ENCODE results near the gene DGKE.

The DGKE gene

DNA sequence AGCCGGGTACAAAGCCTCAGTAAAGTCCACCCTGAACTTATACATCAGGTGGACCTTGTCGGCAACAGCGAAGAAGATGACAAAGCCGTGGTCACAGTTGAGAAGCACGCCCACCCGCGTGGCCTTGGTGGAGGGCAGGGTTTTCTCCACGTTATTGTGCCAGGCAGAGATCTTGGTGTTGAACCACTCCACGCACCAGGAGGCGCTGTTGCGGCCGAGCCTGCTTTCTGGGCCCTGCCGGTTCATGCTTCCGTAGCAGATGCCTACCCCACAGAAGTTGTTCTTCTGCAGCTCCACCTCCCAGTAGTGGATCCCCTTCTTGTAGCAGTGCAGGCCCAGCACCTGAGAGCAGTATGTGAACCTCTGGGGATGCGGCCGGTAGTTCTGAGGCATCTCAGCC lies 57.8 kb downstream of the DGKE start:
- peak; percentile 65 for DNase-seq

GRCh38 chr17:56892333-56892732 lies 58.4 kb downstream of the DGKE start:
- DNase-seq, result no peak

- DNase-seq, result no peak
Measured at GRCh38 chr17:56893503-56893902, 59.6 kb downstream of the DGKE start.

DNA sequence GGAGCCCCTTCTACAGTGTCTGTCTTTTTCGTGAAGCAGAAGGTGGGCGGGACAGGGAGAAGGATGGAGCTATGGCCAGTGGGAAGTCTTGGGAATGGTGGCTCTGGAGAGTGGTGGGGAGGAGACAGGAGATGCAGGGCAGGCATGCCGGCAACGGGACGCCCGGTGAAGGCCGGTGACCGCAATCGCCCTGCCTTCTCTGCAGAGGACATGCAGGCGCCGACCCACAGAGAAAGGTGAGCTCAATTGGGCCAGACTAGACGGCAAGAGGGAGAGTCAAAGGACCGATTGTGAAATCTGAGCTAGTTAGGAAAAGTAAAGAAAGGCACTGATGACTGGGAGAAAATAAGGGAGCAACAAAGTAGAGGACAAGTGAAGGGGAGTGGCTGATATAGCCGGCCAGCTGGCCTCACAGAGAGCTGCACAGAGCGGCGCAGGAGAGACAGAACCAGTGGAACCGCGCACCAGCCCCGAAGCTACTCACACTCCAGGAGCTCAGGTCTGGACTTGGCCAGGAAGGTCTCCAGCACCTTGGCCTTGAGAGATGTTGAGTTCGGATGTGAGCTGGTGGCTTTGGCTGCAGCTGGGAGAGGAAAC lies 61.0 kb downstream of the DGKE start:
- DNase-seq, result no peak

GRCh38 chr17:56896217-56896967 lies 62.4 kb downstream of the DGKE start:
- no peak for DNase-seq

- DNase-seq, result no peak
Measured at GRCh38 chr17:56896968-56897359, 63.0 kb downstream of the DGKE start.

DNA sequence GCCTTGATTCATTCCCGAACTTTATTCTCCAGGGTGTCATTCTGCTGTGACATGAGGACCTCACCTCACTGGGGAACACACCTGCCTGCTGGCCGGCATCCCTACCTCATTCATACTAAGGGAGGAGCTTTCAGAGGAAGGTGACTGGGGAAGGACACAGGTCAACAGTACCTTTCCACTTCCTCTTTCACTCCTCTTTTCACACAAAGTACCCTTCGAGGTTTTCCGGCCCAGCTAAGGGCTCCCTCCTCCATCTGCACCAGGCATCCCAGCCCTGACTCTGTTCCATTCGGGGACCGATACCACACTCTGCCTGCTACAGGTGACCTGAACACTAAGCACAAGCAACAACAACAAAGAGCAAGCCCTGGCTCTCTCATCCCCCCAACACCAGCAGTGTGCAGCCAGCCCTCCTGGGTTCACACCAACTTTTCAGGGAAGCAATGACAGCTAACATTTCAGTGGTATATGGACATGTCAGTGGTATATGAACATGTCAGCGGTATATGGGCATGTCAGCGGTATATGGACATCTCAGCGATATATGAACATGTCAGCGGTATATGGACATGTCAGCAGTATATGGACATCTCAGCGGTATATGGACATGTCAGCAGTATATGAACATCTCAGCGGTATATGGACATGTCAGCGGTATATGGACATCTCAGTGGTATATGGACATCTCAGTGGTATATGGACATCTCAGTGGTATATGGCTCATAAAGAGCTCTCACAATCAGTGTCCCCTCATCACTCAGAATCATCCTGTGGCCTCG lies 63.9 kb downstream of the DGKE start:
- no peak for DNase-seq

DNA sequence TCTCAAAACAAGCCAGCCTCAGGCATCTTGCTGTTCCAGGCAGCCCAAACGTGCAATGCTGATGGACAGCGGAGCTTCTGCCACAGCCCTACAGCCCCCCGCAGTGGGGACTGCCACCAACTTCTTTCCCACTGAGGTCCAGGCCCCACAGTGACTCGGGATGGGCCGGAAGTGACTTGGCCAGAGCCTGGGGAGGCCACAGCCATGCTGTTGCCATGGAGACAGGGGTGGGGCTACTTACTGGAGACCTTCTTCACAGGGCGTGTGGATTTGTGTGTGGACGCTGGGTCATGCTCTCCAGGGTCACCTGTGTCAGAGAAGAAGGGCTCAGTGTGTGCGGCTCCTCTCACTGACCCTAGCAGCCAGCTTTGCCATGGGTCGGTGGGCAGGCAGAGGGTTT lies 64.9 kb downstream of the DGKE start:
- no peak for DNase-seq

DNA sequence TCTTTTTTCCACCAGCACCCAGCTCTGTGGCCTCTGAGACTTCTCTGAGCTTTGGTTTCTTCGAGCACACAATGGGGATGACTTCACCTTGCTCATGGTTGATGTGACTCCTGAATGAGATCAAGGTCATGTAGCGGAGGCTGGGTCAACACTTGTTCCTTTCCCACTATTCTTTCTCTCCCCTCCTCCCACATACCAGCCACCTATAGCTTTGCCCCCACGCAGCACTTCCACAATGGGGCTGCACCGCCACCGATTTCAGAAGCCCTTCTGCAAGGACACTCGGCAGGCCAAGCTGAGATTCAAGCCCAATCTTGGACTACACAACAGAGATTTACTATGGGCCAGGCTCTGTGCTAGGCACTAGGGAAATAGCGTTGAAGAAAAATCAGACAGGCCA lies 65.5 kb downstream of the DGKE start:
- DNase-seq, result no peak

GRCh38 chr17:56902348-56902747 lies 68.4 kb downstream of the DGKE start:
- no peak for DNase-seq

DNA sequence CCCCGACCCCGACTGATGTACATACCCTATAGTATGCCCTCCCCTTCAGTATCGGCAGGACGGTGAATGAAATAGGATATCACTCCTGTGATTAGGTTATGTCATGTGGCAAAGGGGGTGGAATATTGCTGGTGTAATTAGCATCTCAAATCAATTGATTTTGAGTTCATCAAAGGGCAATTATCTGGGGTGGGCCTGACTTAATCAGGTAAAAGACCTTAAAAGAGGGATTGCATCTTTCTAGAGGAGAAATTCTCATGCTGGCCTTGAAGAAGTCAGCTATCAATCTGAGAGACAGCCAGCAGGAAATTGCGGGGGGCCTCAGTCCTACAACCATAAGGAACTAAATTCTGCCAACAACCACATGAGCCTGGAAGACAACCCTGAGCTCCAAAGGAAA lies 69.6 kb downstream of the DGKE start:
- no peak for DNase-seq

DNA sequence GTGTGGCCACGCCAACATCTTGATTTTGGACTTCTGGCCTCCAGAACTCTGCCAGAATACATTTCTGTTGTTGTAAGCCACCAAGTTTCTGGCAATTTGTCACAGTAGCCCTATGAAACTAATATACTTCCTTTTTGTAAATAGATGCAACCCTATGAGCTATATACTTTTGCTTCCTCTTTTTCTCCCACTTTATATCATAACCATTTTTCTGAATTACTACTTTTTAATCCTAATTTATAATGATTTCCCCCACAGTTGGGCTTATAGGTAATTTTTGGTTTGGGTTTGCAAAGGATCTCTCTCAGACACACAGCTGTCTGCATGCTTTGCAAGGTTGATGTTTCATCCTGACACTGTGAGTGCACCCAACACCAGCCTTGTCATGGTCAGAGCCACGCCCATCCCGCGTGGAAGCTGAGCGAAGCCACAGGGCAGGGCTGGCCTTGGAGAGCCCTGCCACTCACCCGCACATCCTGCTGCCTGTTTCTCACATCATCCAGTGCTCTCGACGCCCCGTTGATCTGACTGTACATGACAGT lies 74.1 kb downstream of the DGKE start:
- DNase-seq, result peak; percentile 44

DNA sequence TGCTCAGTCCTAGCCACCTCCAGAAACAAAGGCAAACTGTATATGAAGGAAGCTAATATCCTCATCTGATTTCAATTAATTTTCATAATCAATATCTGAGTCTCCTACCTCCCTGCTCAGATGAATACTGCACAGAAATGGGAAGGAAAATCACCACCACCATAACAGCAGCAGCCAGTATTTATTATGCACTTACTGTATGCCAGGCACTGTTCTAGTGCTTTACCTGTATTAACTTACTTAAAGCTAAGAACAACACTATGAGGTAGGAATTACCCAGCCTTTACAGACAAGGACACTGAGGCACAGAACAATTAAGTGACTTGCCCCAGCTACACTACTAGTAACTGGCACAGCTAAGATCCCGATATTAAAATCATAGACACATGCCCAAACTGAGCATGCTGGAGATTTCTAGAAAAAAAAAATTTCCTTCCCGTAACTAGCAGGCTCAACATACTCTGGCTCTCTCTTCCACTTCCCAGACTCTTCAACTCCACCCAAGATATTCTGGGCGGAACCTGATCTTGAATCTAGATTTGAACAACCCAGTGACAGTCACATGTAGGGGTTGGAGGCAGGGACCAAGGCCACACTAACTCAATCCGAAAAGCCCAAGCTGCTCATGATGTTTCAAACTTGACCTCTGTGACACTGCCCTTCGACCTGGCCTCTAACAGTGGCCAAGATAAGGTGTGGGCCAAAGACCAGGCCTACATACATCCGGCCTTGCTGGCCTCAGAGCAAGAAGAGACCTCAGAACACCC lies 76.0 kb downstream of the DGKE start:
- DNase-seq, result no peak

DNA sequence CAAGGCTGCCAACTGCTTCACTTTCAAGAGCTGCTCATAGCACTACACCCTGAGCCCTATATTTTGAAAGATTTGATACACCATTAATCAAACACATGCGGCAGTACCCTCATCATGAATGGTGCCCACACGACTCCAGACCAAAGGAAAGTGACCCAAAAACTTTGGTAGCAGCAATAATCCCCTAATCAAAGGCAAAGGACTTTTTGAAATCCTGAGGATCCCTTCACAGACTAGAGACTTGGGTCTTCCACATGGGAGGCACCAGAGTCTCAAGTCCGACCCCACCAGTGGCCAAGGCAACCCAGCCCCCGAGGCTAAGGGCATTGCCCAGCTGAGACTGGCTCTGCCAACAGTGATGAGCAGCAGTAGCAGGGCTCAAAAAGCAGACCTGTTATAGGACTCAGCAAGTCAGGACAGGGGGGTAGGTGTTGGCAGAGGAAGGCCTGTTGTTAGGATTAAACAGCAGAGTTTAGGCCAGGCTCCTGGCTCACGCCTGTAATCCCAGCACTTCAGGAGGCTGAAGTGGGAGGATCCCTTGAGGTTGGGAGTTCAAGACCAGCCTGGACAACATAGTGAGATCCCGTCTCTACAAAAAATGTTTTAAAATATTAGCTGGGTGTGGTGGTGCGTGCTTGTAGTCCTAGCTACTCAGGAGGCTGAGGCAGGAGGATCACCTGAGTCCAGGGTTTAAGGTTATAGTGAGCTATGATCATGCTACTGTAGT lies 76.7 kb downstream of the DGKE start:
- DNase-seq, result no peak

DNA sequence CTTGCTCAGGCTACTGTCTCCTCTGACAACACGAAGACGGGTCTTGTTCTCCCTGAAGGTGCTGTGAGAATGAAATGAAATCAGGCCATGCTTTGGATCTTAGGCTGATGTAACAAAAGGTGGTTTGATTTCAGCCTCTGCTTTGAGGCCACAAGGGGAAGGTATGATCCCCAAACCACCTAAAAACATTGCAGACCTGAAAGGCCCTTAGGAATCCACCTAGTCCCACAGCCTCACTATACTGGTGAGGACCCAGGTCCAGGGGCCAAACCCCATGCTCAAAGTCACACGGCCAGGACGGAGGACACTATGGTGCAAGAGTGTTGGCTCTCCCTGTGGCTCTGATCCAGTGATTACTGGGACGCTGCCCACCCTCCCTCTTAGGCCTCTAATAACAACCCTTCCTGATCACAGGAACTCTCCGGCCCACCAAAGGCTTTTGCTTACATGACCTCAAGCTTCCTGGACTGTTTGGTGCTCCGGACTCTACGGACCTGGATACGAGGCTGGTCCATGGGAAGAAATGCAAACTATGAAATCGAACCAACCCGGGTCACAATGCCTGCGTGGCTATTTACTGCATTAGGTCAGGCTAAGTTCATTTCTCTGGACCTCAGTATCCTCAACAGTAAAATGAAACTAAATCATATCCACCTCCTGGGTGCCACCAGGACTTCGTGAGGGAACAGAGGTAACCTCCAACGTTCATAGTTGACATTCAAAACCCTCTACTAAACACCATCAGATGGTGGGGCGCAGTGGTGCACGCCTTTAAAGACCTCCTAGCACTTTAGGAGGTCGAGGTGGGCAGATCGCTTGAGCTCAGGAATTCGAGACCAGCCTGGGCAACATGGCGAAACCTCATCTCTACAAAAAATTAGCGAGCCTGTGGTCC lies 78.4 kb downstream of the DGKE start:
- no peak for DNase-seq

GRCh38 chr17:56913000-56913311 lies 79.0 kb downstream of the DGKE start:
- no peak for DNase-seq

DNA sequence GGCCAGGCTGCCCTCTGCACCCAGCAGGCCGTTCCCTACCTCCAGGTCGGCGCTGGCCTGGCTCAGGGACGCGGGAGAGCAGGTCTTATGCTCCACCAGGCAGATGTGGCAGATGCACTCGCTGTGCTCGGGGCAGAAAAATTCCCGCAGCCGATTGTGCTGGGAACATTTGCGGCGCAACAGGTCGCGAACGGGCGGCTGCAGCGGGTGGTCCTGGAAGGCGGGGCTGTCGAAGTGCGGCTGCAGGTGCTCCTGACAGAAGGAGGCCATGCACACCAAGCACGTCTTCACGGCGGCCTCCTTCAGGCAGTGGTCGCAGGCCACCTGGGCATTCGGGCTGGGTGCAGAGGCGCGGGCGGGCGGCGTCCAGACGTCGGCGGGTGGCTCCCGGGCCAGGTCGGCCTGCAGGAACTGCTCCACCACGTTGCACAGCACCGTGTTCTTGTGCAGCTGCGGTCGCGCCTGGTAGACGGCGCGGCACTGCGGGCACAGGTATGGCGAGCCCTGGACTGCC lies 79.5 kb downstream of the DGKE start:
- no peak for DNase-seq

GRCh38 chr17:56913867-56914580 lies 80.1 kb downstream of the DGKE start, which contains the start of gene TRIM25:
TRIM25 (minus strand) TSS chr17:56914049; CDS start chr17:56913988, 61 bp downstream.
- DNase-seq, result peak; percentile 94

DNA sequence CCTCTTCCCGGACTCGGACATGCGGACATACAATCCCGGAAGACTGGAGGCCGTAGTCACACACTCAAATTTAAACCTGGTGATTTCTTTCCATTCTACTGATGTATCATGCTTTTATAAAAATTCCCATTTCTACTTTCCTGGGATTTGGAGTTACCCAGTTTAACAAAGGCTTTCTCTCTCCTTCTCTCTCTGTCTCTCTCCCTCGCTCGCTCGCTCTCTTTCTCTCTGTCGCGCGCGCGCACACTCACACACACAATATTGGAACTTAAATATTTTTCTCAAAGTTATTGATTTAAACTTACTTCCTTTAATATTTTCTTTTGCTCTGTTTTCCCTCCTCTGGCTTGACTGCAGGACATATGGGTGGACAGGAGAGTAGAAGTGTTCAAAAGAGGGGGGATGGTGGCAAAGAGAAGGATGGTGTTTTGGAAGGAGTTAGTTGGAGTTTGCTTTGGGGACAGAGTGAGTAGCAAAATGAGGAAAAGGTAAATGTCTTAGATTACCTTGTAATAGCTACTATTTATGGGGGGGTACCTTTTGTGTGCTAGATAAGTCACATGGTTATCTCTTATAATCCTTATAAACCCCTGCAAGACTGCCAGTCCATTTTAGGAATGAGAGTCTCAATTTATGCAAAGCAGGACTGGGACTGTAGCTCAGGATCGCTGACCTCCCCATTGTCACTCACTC lies 80.8 kb downstream of the DGKE start:
- DNase-seq, result no peak
